ENCODE data around the gene SIN3B.

The SIN3B gene

GRCh38 chr19:16914421-16914820 is 85.2 kb downstream of the SIN3B start:
- no peak overlapping the region for H3K27ac ChIP-seq (ENCODE audit: low read depth, low read length)
- H3K4me3 ChIP-seq (ENCODE audit: low read length) = no peak overlapping the region
- H3K4me1 ChIP-seq (ENCODE audit: control insufficient read depth, insufficient read depth, low read length) = no peaks in the 10 kb centered on the region
- no peaks in the 10 kb centered on the region for H3K36me3 ChIP-seq (ENCODE audit: control insufficient read depth, insufficient read depth, low read length)
- H3K9ac ChIP-seq (ENCODE audit: low read length) = no peak overlapping the region
- no peaks in the 10 kb centered on the region for H3K27me3 ChIP-seq (ENCODE audit: control insufficient read depth, insufficient read depth, low read length)

GRCh38 chr19:16915135-16915534 is 85.9 kb downstream of the SIN3B start:
- Histone ChIP-seq H3K27me3 (ENCODE audit: control insufficient read depth, insufficient read depth, low read length) (no peaks in the 10 kb centered on the region), H3K4me3 (ENCODE audit: low read length) (no peak overlapping the region), H3K27ac (ENCODE audit: low read depth, low read length) (no peak overlapping the region), H3K9ac (ENCODE audit: low read length) (no peak overlapping the region), H3K4me1 (ENCODE audit: control insufficient read depth, insufficient read depth, low read length) (no peaks in the 10 kb centered on the region), H3K36me3 (ENCODE audit: control insufficient read depth, insufficient read depth, low read length) (no peaks in the 10 kb centered on the region)

- no peak overlapping the region for H3K4me3 ChIP-seq (ENCODE audit: low read length)
These were observed 86.5 kb downstream of the SIN3B start for GRCh38 chr19:16915734-16916133.

GRCh38 chr19:16917401-16917800 is 88.2 kb downstream of the SIN3B start:
- Histone ChIP-seq H3K4me1 (ENCODE audit: control insufficient read depth, insufficient read depth, low read length) (no peaks in the 10 kb centered on the region), H3K4me3 (ENCODE audit: low read length) (no peak overlapping the region), H3K36me3 (ENCODE audit: control insufficient read depth, insufficient read depth, low read length) (no peaks in the 10 kb centered on the region), H3K9ac (ENCODE audit: low read length) (no peak overlapping the region), H3K27ac (ENCODE audit: low read depth, low read length) (no peak overlapping the region), H3K27me3 (ENCODE audit: control insufficient read depth, insufficient read depth, low read length) (no peaks in the 10 kb centered on the region)

More at GRCh38 chr19:16915734-16916133, 86.5 kb downstream of the SIN3B start:
- Histone ChIP-seq H3K4me1 (ENCODE audit: control insufficient read depth, insufficient read depth, low read length) (no peaks in the 10 kb centered on the region), H3K27me3 (ENCODE audit: control insufficient read depth, insufficient read depth, low read length) (no peaks in the 10 kb centered on the region), H3K36me3 (ENCODE audit: control insufficient read depth, insufficient read depth, low read length) (no peaks in the 10 kb centered on the region), H3K27ac (ENCODE audit: low read depth, low read length) (no peak overlapping the region), H3K9ac (ENCODE audit: low read length) (no peak overlapping the region)

GRCh38 chr19:16919496-16919895 is 90.3 kb downstream of the SIN3B start:
- H3K36me3 ChIP-seq (ENCODE audit: control insufficient read depth, insufficient read depth, low read length) = no peaks in the 10 kb centered on the region
- no peaks in the 10 kb centered on the region for H3K4me1 ChIP-seq (ENCODE audit: control insufficient read depth, insufficient read depth, low read length)
- H3K9ac ChIP-seq (ENCODE audit: low read length) = no peak overlapping the region
- H3K4me3 ChIP-seq (ENCODE audit: low read length) = no peak overlapping the region
- no peak overlapping the region for H3K27ac ChIP-seq (ENCODE audit: low read depth, low read length)
- H3K27me3 ChIP-seq (ENCODE audit: control insufficient read depth, insufficient read depth, low read length) = no peaks in the 10 kb centered on the region

GRCh38 chr19:16920816-16921529 is 91.8 kb downstream of the SIN3B start:
- Histone ChIP-seq H3K27me3 (ENCODE audit: control insufficient read depth, insufficient read depth, low read length) (no peaks in the 10 kb centered on the region), H3K36me3 (ENCODE audit: control insufficient read depth, insufficient read depth, low read length) (no peaks in the 10 kb centered on the region), H3K4me1 (ENCODE audit: control insufficient read depth, insufficient read depth, low read length) (no peaks in the 10 kb centered on the region)

GRCh38 chr19:16921766-16922591 is 92.8 kb downstream of the SIN3B start:
- Histone ChIP-seq H3K9ac (ENCODE audit: low read length) (no peak overlapping the region), H3K27me3 (ENCODE audit: control insufficient read depth, insufficient read depth, low read length) (no peaks in the 10 kb centered on the region), H3K27ac (ENCODE audit: low read depth, low read length) (no peak overlapping the region), H3K4me3 (ENCODE audit: low read length) (no peak overlapping the region), H3K36me3 (ENCODE audit: control insufficient read depth, insufficient read depth, low read length) (no peaks in the 10 kb centered on the region), H3K4me1 (ENCODE audit: control insufficient read depth, insufficient read depth, low read length) (no peaks in the 10 kb centered on the region)

More at GRCh38 chr19:16920816-16921529, 91.8 kb downstream of the SIN3B start:
- H3K9ac ChIP-seq (ENCODE audit: low read length) = no peak overlapping the region
- H3K27ac ChIP-seq (ENCODE audit: low read depth, low read length) = no peak overlapping the region
- H3K4me3 ChIP-seq (ENCODE audit: low read length) = no peak overlapping the region

- Histone ChIP-seq H3K4me3 (ENCODE audit: low read length) (no peak overlapping the region), H3K27ac (ENCODE audit: low read depth, low read length) (no peak overlapping the region), H3K4me1 (ENCODE audit: control insufficient read depth, insufficient read depth, low read length) (no peaks in the 10 kb centered on the region), H3K27me3 (ENCODE audit: control insufficient read depth, insufficient read depth, low read length) (no peaks in the 10 kb centered on the region), H3K36me3 (ENCODE audit: control insufficient read depth, insufficient read depth, low read length) (no peaks in the 10 kb centered on the region), H3K9ac (ENCODE audit: low read length) (no peak overlapping the region)
These were observed 93.4 kb downstream of the SIN3B start for GRCh38 chr19:16922592-16922934.

- no peak overlapping the region for H3K27ac ChIP-seq (ENCODE audit: low read depth, low read length)
- H3K9ac ChIP-seq (ENCODE audit: low read length) = no peak overlapping the region
- no peaks in the 10 kb centered on the region for H3K36me3 ChIP-seq (ENCODE audit: control insufficient read depth, insufficient read depth, low read length)
- H3K4me3 ChIP-seq (ENCODE audit: low read length) = no peak overlapping the region
- H3K27me3 ChIP-seq (ENCODE audit: control insufficient read depth, insufficient read depth, low read length) = no peaks in the 10 kb centered on the region
- H3K4me1 ChIP-seq (ENCODE audit: control insufficient read depth, insufficient read depth, low read length) = no peaks in the 10 kb centered on the region
These were observed 93.8 kb downstream of the SIN3B start for GRCh38 chr19:16922949-16923348.

GRCh38 chr19:16927883-16928282 is 98.7 kb downstream of the SIN3B start:
- H3K27ac ChIP-seq (ENCODE audit: low read depth, low read length) = no peak overlapping the region
- no peaks in the 10 kb centered on the region for H3K4me1 ChIP-seq (ENCODE audit: control insufficient read depth, insufficient read depth, low read length)
- no peak overlapping the region for H3K4me3 ChIP-seq (ENCODE audit: low read length)
- H3K9ac ChIP-seq (ENCODE audit: low read length) = no peak overlapping the region
- H3K36me3 ChIP-seq (ENCODE audit: control insufficient read depth, insufficient read depth, low read length) = no peaks in the 10 kb centered on the region
- no peaks in the 10 kb centered on the region for H3K27me3 ChIP-seq (ENCODE audit: control insufficient read depth, insufficient read depth, low read length)

GRCh38 chr19:16928351-16928750 is 99.2 kb downstream of the SIN3B start:
- Histone ChIP-seq H3K36me3 (ENCODE audit: control insufficient read depth, insufficient read depth, low read length) (no peaks in the 10 kb centered on the region), H3K27ac (ENCODE audit: low read depth, low read length) (no peak overlapping the region)

GRCh38 chr19:16928916-16929315 is 99.7 kb downstream of the SIN3B start:
- no peaks in the 10 kb centered on the region for H3K4me1 ChIP-seq (ENCODE audit: control insufficient read depth, insufficient read depth, low read length)
- H3K4me3 ChIP-seq (ENCODE audit: low read length) = no peak overlapping the region
- no peaks in the 10 kb centered on the region for H3K36me3 ChIP-seq (ENCODE audit: control insufficient read depth, insufficient read depth, low read length)
- H3K27me3 ChIP-seq (ENCODE audit: control insufficient read depth, insufficient read depth, low read length) = no peaks in the 10 kb centered on the region
- no peak overlapping the region for H3K27ac ChIP-seq (ENCODE audit: low read depth, low read length)
- H3K9ac ChIP-seq (ENCODE audit: low read length) = no peak overlapping the region

More at GRCh38 chr19:16928351-16928750, 99.2 kb downstream of the SIN3B start:
- Histone ChIP-seq H3K4me1 (ENCODE audit: control insufficient read depth, insufficient read depth, low read length) (no peaks in the 10 kb centered on the region), H3K27me3 (ENCODE audit: control insufficient read depth, insufficient read depth, low read length) (no peaks in the 10 kb centered on the region), H3K4me3 (ENCODE audit: low read length) (no peak overlapping the region), H3K9ac (ENCODE audit: low read length) (no peak overlapping the region)

Measured in rectal smooth muscle tissue (tissue), 1 donor.